Neural crest cell (in vitro differentiated cells): ENCODE data around the gene SREBF2. TPM values are rescaled to one million over a fixed set of nuclear protein-coding genes. Genes with fewer than 3 reads are reported as not detected.

Source experiments
- DNase-seq: peaks from one replicate; pipeline ENCODE4 v3.0.0; 2021; ENCODE audit warnings: low read depth, mixed read lengths, low spot score
- H3K27ac Mint-ChIP-seq: one replicate; pipeline ENCODE4 v1.8.0; 2021; ENCODE audit warnings: mild to moderate bottlenecking, mixed read lengths; ENCODE audit not compliant: unreplicated experiment
- H3K27me3 Mint-ChIP-seq: 2 replicates; pipeline ENCODE4 v1.8.0; 2021; ENCODE audit warnings: low read depth, mild to moderate bottlenecking, mixed read lengths
- H3K36me3 Mint-ChIP-seq: 2 replicates; pipeline ENCODE4 v1.8.0; 2021; ENCODE audit warnings: low read depth, mild to moderate bottlenecking, mixed read lengths
- H3K4me1 Mint-ChIP-seq: 2 replicates; pipeline ENCODE4 v1.8.0; 2021; ENCODE audit warnings: mixed read lengths
- H3K4me3 Mint-ChIP-seq: one replicate; pipeline ENCODE4 v1.8.0; 2021; ENCODE audit warnings: mild to moderate bottlenecking, mixed read lengths
- H3K9me3 Mint-ChIP-seq: 2 replicates; pipeline ENCODE4 v1.8.0; 2021; ENCODE audit warnings: mixed read lengths
- CTCF ChIP-seq: fragments of 200-600 bp; sonication (generic); conservative IDR thresholded peaks from 2 replicates; pipeline ENCODE4 v1.5.0; 2021; ENCODE audit warnings: antibody characterized with exemption, mild to moderate bottlenecking
- total RNA-seq: library from RNA; stranded (reverse); gene quantifications from 2 replicates; pipeline ENCODE4 v1.2.1, GENCODE V29; 2021

Gene SREBF2
- total RNA-seq, 1 donor from 2014 or later = 209 TPM

GRCh38 chr22:41826430-41827383 lies 6.2 kb upstream of the SREBF2 start:
- H3K4me3 Mint-ChIP-seq = peak overlapping the region; percentile 28
- peaks cover 13% of the 10 kb centered on the region for H3K36me3 Mint-ChIP-seq
- no peaks in the 10 kb centered on the region for H3K9me3 Mint-ChIP-seq
- peaks cover 61% of the 10 kb centered on the region for H3K4me1 Mint-ChIP-seq
- no peak for TF ChIP-seq CTCF
- H3K27ac Mint-ChIP-seq = peak overlapping the region; percentile 72
- H3K27me3 Mint-ChIP-seq = no peaks in the 10 kb centered on the region
- no peak for DNase-seq

GRCh38 chr22:41827671-41828070 lies 5.2 kb upstream of the SREBF2 start:
- Mint-ChIP-seq H3K9me3 (no peaks in the 10 kb centered on the region), H3K27me3 (peaks cover 2% of the 10 kb centered on the region), H3K36me3 (peaks cover 15% of the 10 kb centered on the region), H3K4me3 (no peak overlapping the region), H3K4me1 (peaks cover 68% of the 10 kb centered on the region), H3K27ac (no peak overlapping the region)
- TF ChIP-seq CTCF = no peak
- no peak for DNase-seq

GRCh38 chr22:41828516-41828915 lies 4.4 kb upstream of the SREBF2 start:
- Mint-ChIP-seq H3K4me1 (peaks cover 67% of the 10 kb centered on the region), H3K27me3 (peaks cover 3% of the 10 kb centered on the region), H3K9me3 (no peaks in the 10 kb centered on the region), H3K27ac (peak overlapping the region; percentile 73), H3K36me3 (peaks cover 12% of the 10 kb centered on the region), H3K4me3 (peak overlapping the region; percentile 6)
- TF ChIP-seq CTCF = no peak
- DNase-seq = no peak

- no peak overlapping the region for H3K27ac Mint-ChIP-seq
- H3K9me3 Mint-ChIP-seq = no peaks in the 10 kb centered on the region
- peak overlapping the region; percentile 72 for H3K4me3 Mint-ChIP-seq
- H3K4me1 Mint-ChIP-seq = peaks cover 62% of the 10 kb centered on the region
- no peak for TF ChIP-seq CTCF
- peaks cover 16% of the 10 kb centered on the region for H3K36me3 Mint-ChIP-seq
- peaks cover 3% of the 10 kb centered on the region for H3K27me3 Mint-ChIP-seq
- DNase-seq = no peak
These were observed 2.7 kb upstream of the SREBF2 start for GRCh38 chr22:41830174-41830573.

GRCh38 chr22:41831383-41831782 lies 1.5 kb upstream of the SREBF2 start:
- TF ChIP-seq CTCF = no peak
- Mint-ChIP-seq H3K27ac (peak overlapping the region; percentile 35), H3K4me3 (peak overlapping the region; percentile 93), H3K9me3 (no peaks in the 10 kb centered on the region), H3K36me3 (peaks cover 24% of the 10 kb centered on the region), H3K27me3 (peaks cover 3% of the 10 kb centered on the region), H3K4me1 (peaks cover 63% of the 10 kb centered on the region)
- DNase-seq = no peak
